ENCODE results near the gene GPC5. TPM values are rescaled to one million over a fixed set of nuclear protein-coding genes. Genes with fewer than 3 reads are reported as not detected.

GPC5 gene
- total RNA-seq, 1 donor from 2014 or later: 0.24 TPM

- DNase-seq (no peak), ATAC-seq (ENCODE audit: low read depth) (no peak)
- peaks cover 9% of the 10 kb centered on the region for H3K9me3 Mint-ChIP-seq
- no peaks in the 10 kb centered on the region for H3K36me3 Mint-ChIP-seq (ENCODE audit: low read depth)
- ChIA-PET CTCF (no interaction called here), POLR2A (no interaction called here)
- no peak overlapping the region for H3K4me3 Mint-ChIP-seq
- H3K27me3 Mint-ChIP-seq: no peaks in the 10 kb centered on the region
- intact Hi-C loops (cut with micrococcal nuclease): no loop called here
- H3K4me1 Mint-ChIP-seq: no peaks in the 10 kb centered on the region
- TF ChIP-seq CTCF (IDR thresholded peaks at IDR 0.05): no peak
- H3K27ac Mint-ChIP-seq: no peak overlapping the region
These were observed 190.1 kb downstream of the GPC5 start for GRCh38 chr13:91588541-91588940.

GRCh38 chr13:91592056-91593014, 193.9 kb downstream of the GPC5 start:
- Mint-ChIP-seq H3K36me3 (ENCODE audit: low read depth) (no peaks in the 10 kb centered on the region), H3K27me3 (no peaks in the 10 kb centered on the region), H3K9me3 (peaks cover 9% of the 10 kb centered on the region), H3K4me1 (no peaks in the 10 kb centered on the region), H3K27ac (no peak overlapping the region), H3K4me3 (no peak overlapping the region)
- CTCF ChIA-PET: no interaction called here
- TF ChIP-seq CTCF (IDR thresholded peaks at IDR 0.05): no peak
- POLR2A ChIA-PET: no interaction called here
- DNase-seq: no peak
- intact Hi-C loops (cut with micrococcal nuclease): no loop called here
- no peak for ATAC-seq (ENCODE audit: low read depth)

GRCh38 chr13:91593456-91593855, 195.0 kb downstream of the GPC5 start:
- peaks cover 8% of the 10 kb centered on the region for H3K9me3 Mint-ChIP-seq
- TF ChIP-seq CTCF (IDR thresholded peaks at IDR 0.05): no peak
- intact Hi-C loops (cut with micrococcal nuclease): no loop called here
- no peak for DNase-seq
- no peaks in the 10 kb centered on the region for H3K4me1 Mint-ChIP-seq
- H3K4me3 Mint-ChIP-seq: no peak overlapping the region
- CTCF ChIA-PET: no interaction called here
- no peak overlapping the region for H3K27ac Mint-ChIP-seq
- H3K36me3 Mint-ChIP-seq (ENCODE audit: low read depth): no peaks in the 10 kb centered on the region
- ATAC-seq (ENCODE audit: low read depth): no peak
- H3K27me3 Mint-ChIP-seq: no peaks in the 10 kb centered on the region
- POLR2A ChIA-PET: no interaction called here

GRCh38 chr13:91594061-91594460, 195.6 kb downstream of the GPC5 start:
- DNase-seq (no peak), ATAC-seq (ENCODE audit: low read depth) (no peak)
- no peaks in the 10 kb centered on the region for H3K4me1 Mint-ChIP-seq
- TF ChIP-seq CTCF (IDR thresholded peaks at IDR 0.05): no peak
- ChIA-PET POLR2A (no interaction called here), CTCF (no interaction called here)
- intact Hi-C loops (cut with micrococcal nuclease): no loop called here
- no peaks in the 10 kb centered on the region for H3K27me3 Mint-ChIP-seq
- H3K4me3 Mint-ChIP-seq: no peak overlapping the region
- H3K27ac Mint-ChIP-seq: no peak overlapping the region
- peaks cover 8% of the 10 kb centered on the region for H3K9me3 Mint-ChIP-seq
- no peaks in the 10 kb centered on the region for H3K36me3 Mint-ChIP-seq (ENCODE audit: low read depth)

- DNase-seq (no peak), ATAC-seq (ENCODE audit: low read depth) (no peak)
- intact Hi-C loops (cut with micrococcal nuclease): no loop called here
- no peak overlapping the region for H3K4me3 Mint-ChIP-seq
- no peaks in the 10 kb centered on the region for H3K36me3 Mint-ChIP-seq (ENCODE audit: low read depth)
- H3K27me3 Mint-ChIP-seq: no peaks in the 10 kb centered on the region
- TF ChIP-seq CTCF (IDR thresholded peaks at IDR 0.05): no peak
- ChIA-PET CTCF (no interaction called here), POLR2A (no interaction called here)
- peaks cover 6% of the 10 kb centered on the region for H3K9me3 Mint-ChIP-seq
- H3K27ac Mint-ChIP-seq: no peak overlapping the region
- H3K4me1 Mint-ChIP-seq: no peaks in the 10 kb centered on the region
These were observed 197.3 kb downstream of the GPC5 start for GRCh38 chr13:91595677-91596076.
